Sigmoid colon (tissue), 3 donors: ENCODE data around the gene NFKB1.

Experiments used
- CTCF ChIP-seq, 4 experiments: fragments of 450-650 bp in 3 of 4; fragments of 200-600 bp in 1 of 4; IDR thresholded peaks; one replicate each; pipeline ENCODE4 v1.5.1; 2016 to 2019; ENCODE audit warnings: antibody characterized with exemption in 4 of 4, mild to moderate bottlenecking in 3 of 4, moderate library complexity in 2 of 4
- POLR2A ChIP-seq, 2 donors: fragments of 450-650 bp; IDR thresholded peaks; one replicate each; pipeline ENCODE4 v1.6.1; 2016; ENCODE audit warnings: antibody characterized with exemption in 2 of 2, mild to moderate bottlenecking in 2 of 2, moderate library complexity in 2 of 2

- TF ChIP-seq CTCF (IDR thresholded peaks at IDR 0.05): no peak
- TF ChIP-seq POLR2A (IDR thresholded peaks at IDR 0.05): no peak
Observed at GRCh38 chr4:102610007-102610406, 108.8 kb downstream of the NFKB1 start.
